GM12892 (cell line): Measurements from ENCODE around the gene RNASE11.

Experiments used
- POLR2A ChIP-seq: IDR thresholded peaks from 2 replicates; pipeline ENCODE4 v1.6.1; 2011; ENCODE audit warnings: low read depth, low read length, control low read depth
- POLR2AphosphoS5 ChIP-seq: IDR thresholded peaks from 2 replicates; pipeline ENCODE4 v1.6.1; 2011; ENCODE audit warnings: low read depth, low read length, control low read depth

DNA sequence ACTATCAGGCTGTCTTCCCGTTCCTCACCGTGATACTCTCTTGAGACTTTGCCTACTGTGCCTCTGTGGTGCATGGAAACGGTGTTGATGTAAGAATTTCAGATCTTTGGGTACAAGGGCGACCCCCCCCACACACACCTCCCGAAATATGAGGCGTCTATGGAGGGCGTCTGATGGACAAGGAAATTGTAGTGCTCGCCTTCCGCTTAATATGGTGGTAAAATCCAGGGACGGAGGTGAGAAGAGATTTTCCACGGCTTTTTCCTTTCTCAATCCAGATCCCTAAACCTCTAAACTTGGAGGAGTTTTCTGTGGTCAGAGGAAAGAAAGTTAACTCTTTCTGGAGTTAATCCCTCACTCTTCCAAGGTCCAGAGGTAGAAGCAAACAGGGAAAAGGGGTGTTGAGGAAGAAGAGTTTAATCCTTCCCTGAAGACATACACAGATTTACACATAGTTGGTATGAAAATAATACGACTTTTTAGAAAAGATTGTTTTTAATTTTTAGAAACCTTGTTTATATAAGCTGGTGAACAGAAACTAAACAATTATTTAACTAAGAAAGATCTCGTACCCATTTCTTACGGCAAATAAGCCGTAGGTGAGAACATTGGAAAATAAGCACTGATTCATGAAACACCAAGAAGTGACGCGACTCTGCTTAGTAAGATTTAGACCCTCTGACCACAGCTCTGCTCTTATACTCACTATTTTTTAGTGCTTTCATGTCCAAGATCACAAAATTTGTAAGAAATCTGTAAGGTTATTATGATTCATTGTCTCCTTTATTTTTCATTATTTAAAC is 26.4 kb upstream of the RNASE11 start:
- TF ChIP-seq POLR2A: no peak
- TF ChIP-seq POLR2AphosphoS5: no peak
